GM12874 (cell line): ENCODE data around the gene DOK4.

ENCODE experiments used
- CTCF ChIP-seq: IDR thresholded peaks from 2 replicates; pipeline ENCODE4 v1.5.1; 2011; ENCODE audit warnings: low read depth, mild to moderate bottlenecking, control low read depth, low read length, moderate library complexity; ENCODE audit not compliant: insufficient read depth

Gene DOK4

GRCh38 chr16:57427307-57427706 lies 59.0 kb downstream of the DOK4 start:
- TF ChIP-seq CTCF = no peak

- TF ChIP-seq CTCF = no peak
Observed at GRCh38 chr16:57426356-57426755, 59.9 kb downstream of the DOK4 start.

GRCh38 chr16:57424583-57424982 lies 61.7 kb downstream of the DOK4 start:
- no peak for TF ChIP-seq CTCF

GRCh38 chr16:57423152-57423551 lies 63.1 kb downstream of the DOK4 start:
- TF ChIP-seq CTCF = no peak

GRCh38 chr16:57422026-57422944 lies 64.0 kb downstream of the DOK4 start:
- TF ChIP-seq CTCF = peak; percentile 57
